ENCODE results near the gene SRP54.

The SRP54 gene

DNA sequence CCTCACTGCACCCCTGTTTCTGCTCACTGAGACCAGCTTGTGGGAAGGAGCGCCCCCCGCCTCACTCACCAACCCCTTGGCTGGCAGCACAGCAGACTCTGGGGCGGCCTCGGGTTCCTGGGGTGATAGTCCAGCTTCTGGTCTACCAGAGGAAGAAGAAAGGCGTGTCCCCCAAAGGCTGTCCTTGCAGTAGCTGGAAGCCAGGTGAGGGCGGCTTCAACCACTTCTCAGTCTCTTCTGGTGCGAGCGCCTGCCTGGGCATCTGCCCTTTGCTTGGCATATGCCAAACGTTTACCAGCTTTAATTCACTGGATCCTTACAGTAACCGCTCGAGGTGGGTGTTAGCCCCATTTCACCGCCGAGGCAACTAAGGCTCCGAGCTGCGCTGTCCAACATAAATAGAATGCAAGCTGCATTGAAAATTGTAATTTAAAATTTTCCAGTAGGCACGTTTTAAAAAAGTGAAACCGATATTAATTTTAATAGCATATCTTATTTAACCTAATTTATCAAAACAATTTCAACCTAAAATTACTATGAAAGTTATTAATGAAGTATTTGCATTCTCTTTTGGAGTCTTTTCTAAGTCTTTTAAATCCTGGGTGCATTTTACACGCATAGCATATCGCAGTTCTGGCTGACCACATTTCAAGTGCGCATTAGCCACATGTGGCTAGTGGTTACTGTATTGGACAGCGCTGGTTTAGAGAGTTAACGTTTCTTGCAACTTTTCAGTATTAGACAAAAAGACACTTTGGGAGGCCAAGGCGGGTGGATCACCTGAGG lies 64.2 kb downstream of the SRP54 start:
- H3K36me3 ChIP-seq (ENCODE audit: control insufficient read depth in 1 of 2, insufficient read depth in 2 of 2, low read length in 2 of 2) = peaks cover 5 to 8% of the 10 kb centered on the region in 2 experiments
- peak overlapping the region; percentile 82 for H2AFZ ChIP-seq (ENCODE audit: insufficient read depth, low read length, poor library complexity)
- H2BK12ac ChIP-seq (ENCODE audit: low read length) = no peak overlapping the region
- H3K79me2 ChIP-seq (ENCODE audit: control insufficient read depth, insufficient read depth, low read length, poor library complexity) = peaks cover 7% of the 10 kb centered on the region
- peak overlapping the region; percentile 90 for H3K27ac ChIP-seq (ENCODE audit: low read depth, low read length)
- H3K23ac ChIP-seq (ENCODE audit: low read length) = no peak overlapping the region
- peak overlapping the region; percentile 14 for H2BK120ac ChIP-seq (ENCODE audit: insufficient read depth, low read length, poor library complexity)
- H3K4me3 ChIP-seq (ENCODE audit: low read depth, low read length) = peak overlapping the region; percentile 90
- peaks cover 0 to 1% of the 10 kb centered on the region in 2 experiments for H3K4me1 ChIP-seq (ENCODE audit: control insufficient read depth in 1 of 2, insufficient read depth in 2 of 2, low read length in 2 of 2)
- peaks cover 10% of the 10 kb centered on the region for H3K79me1 ChIP-seq (ENCODE audit: low read length)
- peak overlapping the region; percentile 79 for H4K8ac ChIP-seq (ENCODE audit: low read depth, low read length)
- H3K4me2 ChIP-seq (ENCODE audit: low read length) = peak overlapping the region; percentile 89
- H3K9me3 ChIP-seq (ENCODE audit: insufficient read depth, low read depth, low read length) = no peaks in the 10 kb centered on the region
- H3K18ac ChIP-seq (ENCODE audit: low read length) = peak overlapping the region; percentile 64
- H2BK5ac ChIP-seq (ENCODE audit: low read depth, low read length, poor library complexity) = peak overlapping the region; percentile 67
- H3K9ac ChIP-seq (ENCODE audit: low read length) = peak overlapping the region; percentile 67
- peak overlapping the region; percentile 65 for H2AK5ac ChIP-seq (ENCODE audit: low read length)
- H4K12ac ChIP-seq (ENCODE audit: low read depth, low read length) = peak overlapping the region; percentile 47
- peak overlapping the region; percentile 25 for H3K4ac ChIP-seq (ENCODE audit: low read depth, low read length)
- H3K14ac ChIP-seq (ENCODE audit: low read length) = peak overlapping the region; percentile 79
- peak overlapping the region; percentile 70 for H4K91ac ChIP-seq (ENCODE audit: low read depth, low read length)
- no CpG with 5 or more reads among the region's 23 CpGs for WGBS (ENCODE audit: extremely low coverage, insufficient coverage, insufficient read length)
- peak in 1 of 2 donors; percentile 33 for DNase-seq
- no peaks in the 10 kb centered on the region for H3K27me3 ChIP-seq (ENCODE audit: insufficient read depth, low read length)

DNA sequence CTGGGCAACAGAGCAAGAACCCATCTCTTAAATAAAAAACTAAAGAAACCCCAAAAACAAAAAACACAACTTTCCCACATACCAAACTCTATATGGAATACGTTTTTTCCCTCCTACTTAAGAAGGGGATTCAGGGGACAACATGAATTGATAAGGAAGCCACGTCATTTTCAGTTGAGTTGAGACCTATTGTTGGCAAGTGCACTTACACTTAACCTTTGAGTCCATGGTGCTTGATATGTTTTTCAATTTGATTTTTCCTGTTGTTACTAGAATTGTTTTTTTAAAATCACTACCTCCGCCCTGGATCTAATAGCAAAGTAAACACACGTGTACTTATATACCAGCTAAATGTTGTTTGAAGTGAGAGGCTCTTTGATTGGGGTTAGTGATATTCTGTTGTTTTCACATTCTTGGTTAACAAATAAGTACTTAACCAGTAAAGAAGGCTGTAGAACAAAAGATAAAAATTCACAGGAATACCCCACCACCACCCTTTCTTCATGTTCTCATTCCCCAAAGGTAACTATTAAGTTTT lies 65.3 kb downstream of the SRP54 start:
- Histone ChIP-seq H3K23ac (ENCODE audit: low read length) (no peak overlapping the region), H4K12ac (ENCODE audit: low read depth, low read length) (no peak overlapping the region), H2BK12ac (ENCODE audit: low read length) (no peak overlapping the region), H3K4me2 (ENCODE audit: low read length) (no peak overlapping the region), H2BK120ac (ENCODE audit: insufficient read depth, low read length, poor library complexity) (no peak overlapping the region), H3K27me3 (ENCODE audit: insufficient read depth, low read length) (no peaks in the 10 kb centered on the region), H3K18ac (ENCODE audit: low read length) (no peak overlapping the region), H3K4me3 (ENCODE audit: low read depth, low read length) (no peak overlapping the region), H3K9me3 (ENCODE audit: insufficient read depth, low read depth, low read length) (no peaks in the 10 kb centered on the region), H2BK5ac (ENCODE audit: low read depth, low read length, poor library complexity) (no peak overlapping the region), H3K79me2 (ENCODE audit: control insufficient read depth, insufficient read depth, low read length, poor library complexity) (peaks cover 7% of the 10 kb centered on the region), H3K36me3 (ENCODE audit: control insufficient read depth in 1 of 2, insufficient read depth in 2 of 2, low read length in 2 of 2) (peaks cover 5 to 8% of the 10 kb centered on the region in 2 experiments), H3K9ac (ENCODE audit: low read length) (no peak overlapping the region), H4K91ac (ENCODE audit: low read depth, low read length) (no peak overlapping the region), H4K8ac (ENCODE audit: low read depth, low read length) (no peak overlapping the region), H2AK5ac (ENCODE audit: low read length) (no peak overlapping the region), H3K4me1 (ENCODE audit: control insufficient read depth in 1 of 2, insufficient read depth in 2 of 2, low read length in 2 of 2) (peaks cover 0 to 1% of the 10 kb centered on the region in 2 experiments), H3K27ac (ENCODE audit: low read depth, low read length) (no peak overlapping the region), H2AFZ (ENCODE audit: insufficient read depth, low read length, poor library complexity) (no peak overlapping the region), H3K79me1 (ENCODE audit: low read length) (peaks cover 10% of the 10 kb centered on the region), H3K14ac (ENCODE audit: low read length) (no peak overlapping the region), H3K4ac (ENCODE audit: low read depth, low read length) (no peak overlapping the region)
- WGBS (ENCODE audit: extremely low coverage, insufficient coverage, insufficient read length) = 100% methylated on average over 1 of the region's 4 CpGs
- no peak for DNase-seq

GRCh38 chr14:35050652-35051051 lies 67.9 kb downstream of the SRP54 start:
- no peaks in the 10 kb centered on the region for H3K9me3 ChIP-seq (ENCODE audit: insufficient read depth, low read depth, low read length)
- no peak overlapping the region for H2BK12ac ChIP-seq (ENCODE audit: low read length)
- H3K27me3 ChIP-seq (ENCODE audit: insufficient read depth, low read length) = no peaks in the 10 kb centered on the region
- no peak overlapping the region for H3K9ac ChIP-seq (ENCODE audit: low read length)
- no peak for DNase-seq
- H3K14ac ChIP-seq (ENCODE audit: low read length) = no peak overlapping the region
- H3K18ac ChIP-seq (ENCODE audit: low read length) = no peak overlapping the region
- H3K36me3 ChIP-seq (ENCODE audit: control insufficient read depth in 1 of 2, insufficient read depth in 2 of 2, low read length in 2 of 2) = peaks cover 10 to 12% of the 10 kb centered on the region in 2 experiments
- peaks cover 0 to 1% of the 10 kb centered on the region in 2 experiments for H3K4me1 ChIP-seq (ENCODE audit: control insufficient read depth in 1 of 2, insufficient read depth in 2 of 2, low read length in 2 of 2)
- peaks cover 7% of the 10 kb centered on the region for H3K79me2 ChIP-seq (ENCODE audit: control insufficient read depth, insufficient read depth, low read length, poor library complexity)
- no peak overlapping the region for H2AK5ac ChIP-seq (ENCODE audit: low read length)
- H3K27ac ChIP-seq (ENCODE audit: low read depth, low read length) = no peak overlapping the region
- H4K91ac ChIP-seq (ENCODE audit: low read depth, low read length) = no peak overlapping the region
- H4K8ac ChIP-seq (ENCODE audit: low read depth, low read length) = no peak overlapping the region
- H2AFZ ChIP-seq (ENCODE audit: insufficient read depth, low read length, poor library complexity) = no peak overlapping the region
- H2BK5ac ChIP-seq (ENCODE audit: low read depth, low read length, poor library complexity) = no peak overlapping the region
- no peak overlapping the region for H3K23ac ChIP-seq (ENCODE audit: low read length)
- H3K4ac ChIP-seq (ENCODE audit: low read depth, low read length) = no peak overlapping the region
- peaks cover 10% of the 10 kb centered on the region for H3K79me1 ChIP-seq (ENCODE audit: low read length)
- WGBS (ENCODE audit: extremely low coverage, insufficient coverage, insufficient read length) = no CpG with 5 or more reads among the region's 1 CpG
- H2BK120ac ChIP-seq (ENCODE audit: insufficient read depth, low read length, poor library complexity) = no peak overlapping the region
- no peak overlapping the region for H3K4me3 ChIP-seq (ENCODE audit: low read depth, low read length)
- no peak overlapping the region for H4K12ac ChIP-seq (ENCODE audit: low read depth, low read length)
- H3K4me2 ChIP-seq (ENCODE audit: low read length) = no peak overlapping the region

- Histone ChIP-seq H3K4me3 (ENCODE audit: low read depth, low read length) (no peak overlapping the region), H3K4me1 (ENCODE audit: control insufficient read depth in 1 of 2, insufficient read depth in 2 of 2, low read length in 2 of 2) (peaks cover 0 to 1% of the 10 kb centered on the region in 2 experiments), H2AFZ (ENCODE audit: insufficient read depth, low read length, poor library complexity) (no peak overlapping the region), H3K4ac (ENCODE audit: low read depth, low read length) (no peak overlapping the region), H3K79me2 (ENCODE audit: control insufficient read depth, insufficient read depth, low read length, poor library complexity) (peaks cover 1% of the 10 kb centered on the region), H3K27ac (ENCODE audit: low read depth, low read length) (no peak overlapping the region), H3K9ac (ENCODE audit: low read length) (no peak overlapping the region), H3K23ac (ENCODE audit: low read length) (no peak overlapping the region), H3K4me2 (ENCODE audit: low read length) (no peak overlapping the region), H3K9me3 (ENCODE audit: insufficient read depth, low read depth, low read length) (no peaks in the 10 kb centered on the region), H4K8ac (ENCODE audit: low read depth, low read length) (no peak overlapping the region), H3K14ac (ENCODE audit: low read length) (no peak overlapping the region), H3K18ac (ENCODE audit: low read length) (no peak overlapping the region), H2AK5ac (ENCODE audit: low read length) (no peak overlapping the region), H2BK12ac (ENCODE audit: low read length) (no peak overlapping the region), H3K79me1 (ENCODE audit: low read length) (peaks cover under 1% of the 10 kb centered on the region), H4K12ac (ENCODE audit: low read depth, low read length) (no peak overlapping the region), H4K91ac (ENCODE audit: low read depth, low read length) (no peak overlapping the region), H2BK120ac (ENCODE audit: insufficient read depth, low read length, poor library complexity) (no peak overlapping the region), H3K36me3 (ENCODE audit: control insufficient read depth in 1 of 2, insufficient read depth in 2 of 2, low read length in 2 of 2) (peaks cover 12% of the 10 kb centered on the region in 2 experiments), H2BK5ac (ENCODE audit: low read depth, low read length, poor library complexity) (no peak overlapping the region), H3K27me3 (ENCODE audit: insufficient read depth, low read length) (no peaks in the 10 kb centered on the region)
- no CpG with 5 or more reads among the region's 1 CpG for WGBS (ENCODE audit: extremely low coverage, insufficient coverage, insufficient read length)
- no peak for DNase-seq
Observed at GRCh38 chr14:35051796-35052195, 69.0 kb downstream of the SRP54 start.

All from trophoblast cell (in vitro differentiated cells and primary cell).